Neuronal stem cell (in vitro differentiated cells): ENCODE measurements around the gene BRSK2.
A peak's percentile ranks its signal among the peaks of the same experiment; 100 is the strongest.

Experiments used
- DNase-seq: peaks from one replicate; pipeline ENCODE4 v3.0.0-alpha.2; 2013; ENCODE audit warnings: low spot score
- H2AFZ ChIP-seq: one replicate; pipeline ENCODE4 v1.6.1; 2013; ENCODE audit warnings: mild to moderate bottlenecking, low read length, inconsistent platforms
- H2AK5ac ChIP-seq: 2 replicates; pipeline ENCODE4 v1.6.1; 2013; ENCODE audit warnings: low read depth, mild to moderate bottlenecking, inconsistent platforms, low read length, moderate library complexity, mixed read lengths
- H2BK120ac ChIP-seq: 2 replicates; pipeline ENCODE4 v1.6.1; 2013; ENCODE audit warnings: low read depth, mild to moderate bottlenecking, inconsistent platforms, low read length, moderate library complexity, mixed read lengths
- H2BK12ac ChIP-seq: one replicate; pipeline ENCODE4 v1.6.1; 2013; ENCODE audit warnings: low read length, inconsistent platforms
- H2BK15ac ChIP-seq: 2 replicates; pipeline ENCODE4 v1.6.1; 2013; ENCODE audit warnings: mild to moderate bottlenecking, low read length, inconsistent platforms, mixed read lengths
- H2BK5ac ChIP-seq: one replicate; pipeline ENCODE4 v1.6.1; 2013; ENCODE audit warnings: inconsistent platforms, mild to moderate bottlenecking, low read length, moderate library complexity
- H3K14ac ChIP-seq: one replicate; pipeline ENCODE4 v1.6.1; 2013; ENCODE audit warnings: low read length, inconsistent platforms
- H3K18ac ChIP-seq: 2 replicates; pipeline ENCODE4 v1.6.1; 2013; ENCODE audit warnings: low read length, inconsistent platforms
- H3K23ac ChIP-seq: 2 replicates; pipeline ENCODE4 v1.6.1; 2013; ENCODE audit warnings: low read depth, mild to moderate bottlenecking, mixed read lengths, low read length, inconsistent platforms; ENCODE audit not compliant: poor library complexity
- H3K27ac ChIP-seq: replicated peaks from 3 replicates; pipeline ENCODE4 v1.5.1; 2013; ENCODE audit warnings: low read length, inconsistent platforms
- H3K27me3 ChIP-seq, 3 experiments: 2 replicates each; pipeline ENCODE4 v1.6.1; 2013; ENCODE audit warnings: low read length in 3 of 3, mild to moderate bottlenecking in 2 of 3, inconsistent platforms in 1 of 3, low read depth in 1 of 3, mixed read lengths in 1 of 3, moderate library complexity in 1 of 3; ENCODE audit not compliant: control insufficient read depth in 3 of 3, insufficient read depth in 3 of 3
- H3K36me3 ChIP-seq, 2 donors: replicated peaks in 1 of 2; 2 replicates each; pipeline ENCODE4 v1.6.1; 2013; ENCODE audit warnings: low read length in 2 of 2; ENCODE audit not compliant: control insufficient read depth in 2 of 2, insufficient read depth in 2 of 2
- H3K4ac ChIP-seq: 2 replicates; pipeline ENCODE4 v1.6.1; 2013; ENCODE audit warnings: inconsistent platforms, mild to moderate bottlenecking, low read length, moderate library complexity
- H3K4me1 ChIP-seq, 2 donors: 1 replicate in 1 of 2; 2 replicates in 1 of 2; pipeline ENCODE4 v1.6.1; 2013; ENCODE audit warnings: low read length in 2 of 2, low read depth in 1 of 2; ENCODE audit not compliant: control insufficient read depth in 2 of 2, insufficient read depth in 1 of 2
- H3K4me2 ChIP-seq: one replicate; pipeline ENCODE4 v1.6.1; 2013; ENCODE audit warnings: mild to moderate bottlenecking, low read length, inconsistent platforms; ENCODE audit not compliant: insufficient read depth, poor library complexity, severe bottlenecking
- H3K4me3 ChIP-seq, 2 donors: 2 replicates each; pipeline ENCODE4 v1.5.1; 2013; ENCODE audit warnings: low read length in 2 of 2, mild to moderate bottlenecking in 2 of 2, inconsistent platforms in 1 of 2, moderate library complexity in 1 of 2
- H3K79me1 ChIP-seq: one replicate; pipeline ENCODE4 v1.6.1; 2013; ENCODE audit warnings: low read depth, mild to moderate bottlenecking, inconsistent platforms, low read length, moderate library complexity
- H3K9ac ChIP-seq: one replicate; pipeline ENCODE4 v1.6.1; 2013; ENCODE audit warnings: mild to moderate bottlenecking, low read depth, low read length, inconsistent platforms; ENCODE audit not compliant: poor library complexity
- H3K9me3 ChIP-seq, 2 donors: replicated peaks in 1 of 2; 2 replicates each; pipeline versions ENCODE3 to v1.6.1; 2013; ENCODE audit warnings: low read length in 2 of 2, mild to moderate bottlenecking in 2 of 2, inconsistent platforms in 1 of 2, low read depth in 1 of 2, mixed read lengths in 1 of 2, moderate library complexity in 1 of 2; ENCODE audit not compliant: control insufficient read depth in 2 of 2, insufficient read depth in 1 of 2
- H4K8ac ChIP-seq: one replicate; pipeline ENCODE4 v1.6.1; 2013; ENCODE audit warnings: low read depth, mild to moderate bottlenecking, inconsistent platforms, low read length, moderate library complexity
- H4K91ac ChIP-seq: one replicate; pipeline ENCODE4 v1.6.1; 2013; ENCODE audit warnings: low read length, low read depth, mild to moderate bottlenecking, inconsistent platforms; ENCODE audit not compliant: poor library complexity
- WGBS, 2 donors: extraction: QIAGEN DNeasy Blood & Tissue Kit; methylation state at CpG; one replicate each; pipeline ENCODE4 v1.1.7; 2013; ENCODE audit warnings: missing lambda C conversion rate in 2 of 2, mixed read lengths in 1 of 2; ENCODE audit not compliant: insufficient read length in 2 of 2, insufficient replicate concordance in 1 of 2; ENCODE audit errors: extremely low coverage in 2 of 2; 5-methylcytosine and 5-hydroxymethylcytosine counted together

Gene BRSK2

DNA sequence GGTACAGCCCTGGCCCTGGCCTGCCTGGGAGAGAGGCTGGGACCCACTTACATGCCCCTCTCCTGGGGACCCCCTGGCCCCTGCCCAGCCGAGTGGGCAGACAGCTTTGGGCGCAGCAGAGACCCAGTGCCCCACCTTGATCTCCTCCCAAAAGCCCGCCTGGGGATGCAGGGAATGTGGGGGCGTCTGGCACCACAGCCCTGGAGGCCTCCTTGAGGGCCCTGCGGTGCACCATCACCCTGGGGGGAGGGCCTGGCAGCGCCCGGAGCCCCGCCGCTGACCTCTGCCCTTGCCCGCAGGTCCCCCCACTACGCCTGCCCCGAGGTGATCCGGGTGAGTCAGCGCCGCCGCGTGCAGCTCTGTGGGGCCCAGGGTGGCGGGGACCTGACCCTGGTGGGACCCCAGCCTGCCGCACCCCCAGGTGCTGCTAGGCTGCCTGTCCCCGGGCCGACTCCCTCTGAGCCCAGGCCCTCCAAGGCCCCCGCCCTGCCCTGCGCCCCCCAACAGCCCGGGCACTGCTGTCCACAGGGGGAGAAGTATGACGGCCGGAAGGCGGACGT lies 53.2 kb downstream of the BRSK2 start:
- no peak overlapping the region for H2AFZ ChIP-seq
- no peak overlapping the region for H2BK120ac ChIP-seq
- H3K14ac ChIP-seq = no peak overlapping the region
- H3K18ac ChIP-seq = peak overlapping the region; percentile 64
- H2BK5ac ChIP-seq = peak overlapping the region; percentile 82
- no CpG with 5 or more reads among the region's 28 CpGs for WGBS, 2 donors
- no peak overlapping the region for H3K4me2 ChIP-seq
- peaks cover 10 to 44% of the 10 kb centered on the region in 2 donors for H3K36me3 ChIP-seq
- H2BK12ac ChIP-seq = peak overlapping the region; percentile 58
- no peak overlapping the region for H3K27ac ChIP-seq
- H2BK15ac ChIP-seq = no peak overlapping the region
- H3K23ac ChIP-seq = peak overlapping the region; percentile 55
- H3K27me3 ChIP-seq = no peaks in the 10 kb centered on the region
- no peak overlapping the region for H3K9ac ChIP-seq
- no peaks in the 10 kb centered on the region for H3K9me3 ChIP-seq
- peaks cover 0 to 5% of the 10 kb centered on the region in 2 donors for H3K4me1 ChIP-seq
- no peak overlapping the region for H4K91ac ChIP-seq
- H3K4ac ChIP-seq = no peak overlapping the region
- H3K4me3 ChIP-seq = no peak overlapping the region
- H2AK5ac ChIP-seq = no peak overlapping the region
- peaks cover 1% of the 10 kb centered on the region for H3K79me1 ChIP-seq
- DNase-seq = no peak
- no peak overlapping the region for H4K8ac ChIP-seq

DNA sequence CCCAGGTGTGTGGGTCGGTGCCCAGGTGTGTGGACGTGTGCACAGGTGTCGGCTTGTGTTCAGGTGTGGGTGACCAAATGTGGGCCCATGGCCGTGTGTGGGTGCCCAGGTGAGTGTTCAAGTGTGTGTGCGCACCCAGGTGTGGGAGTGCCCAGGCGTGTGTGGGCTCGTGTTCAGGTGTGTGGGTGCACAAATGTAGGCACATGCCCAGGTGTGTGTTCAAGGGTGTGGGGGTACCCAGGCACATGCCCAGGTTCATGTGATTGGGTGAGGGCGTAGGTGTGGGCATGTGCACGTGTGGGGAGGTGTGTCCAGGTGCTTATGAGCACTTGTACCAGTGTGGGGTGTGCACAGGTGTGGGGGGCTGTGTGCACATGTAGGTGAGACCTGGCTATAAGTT lies 54.0 kb downstream of the BRSK2 start:
- no peak overlapping the region for H4K8ac ChIP-seq
- H2AFZ ChIP-seq = no peak overlapping the region
- no peak overlapping the region for H3K23ac ChIP-seq
- H2BK5ac ChIP-seq = no peak overlapping the region
- no peak overlapping the region for H2BK12ac ChIP-seq
- H3K4ac ChIP-seq = no peak overlapping the region
- no peak overlapping the region for H2BK120ac ChIP-seq
- peaks cover 10 to 49% of the 10 kb centered on the region in 2 donors for H3K36me3 ChIP-seq
- H3K9ac ChIP-seq = no peak overlapping the region
- H4K91ac ChIP-seq = no peak overlapping the region
- no peak overlapping the region for H3K4me2 ChIP-seq
- DNase-seq = no peak
- peaks cover 0 to 5% of the 10 kb centered on the region in 2 donors for H3K4me1 ChIP-seq
- no peak overlapping the region for H3K27ac ChIP-seq
- H2AK5ac ChIP-seq = no peak overlapping the region
- no peaks in the 10 kb centered on the region for H3K79me1 ChIP-seq
- WGBS, 2 donors = no CpG with 5 or more reads among the region's 9 CpGs
- peak overlapping the region; percentile 25 for H3K14ac ChIP-seq
- peak overlapping the region in 1 of 2 donors; percentile 1 for H3K4me3 ChIP-seq
- H3K9me3 ChIP-seq = no peaks in the 10 kb centered on the region
- H3K18ac ChIP-seq = no peak overlapping the region
- no peaks in the 10 kb centered on the region for H3K27me3 ChIP-seq
- H2BK15ac ChIP-seq = no peak overlapping the region

DNA sequence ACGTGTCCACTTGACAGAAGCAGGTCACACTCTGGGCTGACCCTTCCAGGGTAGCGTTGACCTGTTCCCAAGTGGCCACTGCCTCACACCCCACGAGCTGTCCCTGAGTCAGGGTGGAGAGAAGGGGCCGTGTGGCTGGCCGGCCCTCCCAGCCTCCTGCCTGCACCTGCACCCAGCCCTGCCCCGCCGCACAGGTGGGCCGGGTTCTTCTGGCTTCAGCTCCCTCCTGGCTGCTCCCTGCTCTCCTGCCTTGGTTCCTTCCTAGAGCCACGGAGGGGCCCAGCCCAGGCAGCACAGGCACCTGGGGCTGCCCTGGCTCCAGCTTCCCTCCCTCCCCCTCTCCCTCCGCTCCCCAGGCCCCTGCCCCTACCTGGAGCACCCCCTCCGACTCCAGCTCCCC lies 54.6 kb downstream of the BRSK2 start:
- Histone ChIP-seq H3K4ac (no peak overlapping the region), H3K4me1 (peaks cover 0 to 5% of the 10 kb centered on the region in 2 donors), H4K8ac (no peak overlapping the region), H2BK15ac (no peak overlapping the region), H3K9ac (no peak overlapping the region), H3K27ac (no peak overlapping the region), H3K14ac (no peak overlapping the region), H3K9me3 (no peaks in the 10 kb centered on the region), H3K23ac (peak overlapping the region; percentile 65), H3K27me3 (no peaks in the 10 kb centered on the region), H3K79me1 (no peaks in the 10 kb centered on the region), H2BK120ac (no peak overlapping the region), H3K36me3 (peaks cover 10 to 54% of the 10 kb centered on the region in 2 donors), H4K91ac (no peak overlapping the region), H3K4me2 (no peak overlapping the region), H2BK5ac (no peak overlapping the region), H3K18ac (no peak overlapping the region), H2AK5ac (no peak overlapping the region), H2BK12ac (no peak overlapping the region), H3K4me3 (no peak overlapping the region), H2AFZ (no peak overlapping the region)
- no CpG with 5 or more reads among the region's 11 CpGs for WGBS, 2 donors
- DNase-seq = no peak

DNA sequence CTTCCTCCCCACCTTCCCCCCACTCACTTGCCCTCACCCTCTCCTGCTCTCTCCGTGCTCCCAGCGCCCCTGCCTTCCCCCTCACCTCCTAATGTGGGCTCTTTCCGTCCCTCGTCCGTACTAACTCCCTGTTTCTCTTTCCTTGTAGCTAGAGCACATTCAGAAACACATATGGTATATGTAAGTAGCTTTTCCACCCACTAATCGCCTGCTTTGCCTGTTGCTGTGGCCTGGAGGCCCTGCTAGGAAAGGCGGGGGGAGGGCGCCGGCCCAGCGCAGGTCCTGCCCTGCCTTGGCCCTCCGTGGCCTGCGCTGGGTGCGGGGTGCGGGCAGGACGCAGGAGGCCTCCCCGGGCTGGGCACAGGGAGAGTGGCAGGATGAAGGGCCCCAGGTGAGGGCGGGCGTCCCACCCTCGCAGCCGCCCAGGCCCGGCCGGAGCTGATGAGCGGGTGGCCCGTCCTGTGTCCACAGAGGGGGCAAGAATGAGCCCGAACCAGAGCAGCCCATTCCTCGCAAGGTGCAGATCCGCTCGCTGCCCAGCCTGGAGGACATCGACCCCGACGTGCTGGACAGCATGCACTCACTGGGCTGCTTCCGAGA lies 55.2 kb downstream of the BRSK2 start:
- H3K27me3 ChIP-seq = no peaks in the 10 kb centered on the region
- no peak overlapping the region for H3K9ac ChIP-seq
- H3K79me1 ChIP-seq = peaks cover 2% of the 10 kb centered on the region
- H3K36me3 ChIP-seq = peaks cover 10 to 55% of the 10 kb centered on the region in 2 donors
- no peak overlapping the region for H3K4me2 ChIP-seq
- peak overlapping the region; percentile 65 for H3K23ac ChIP-seq
- H2BK15ac ChIP-seq = no peak overlapping the region
- no peak overlapping the region for H2AK5ac ChIP-seq
- H2BK5ac ChIP-seq = no peak overlapping the region
- H3K4ac ChIP-seq = no peak overlapping the region
- no peak overlapping the region for H4K91ac ChIP-seq
- no CpG with 5 or more reads among the region's 32 CpGs for WGBS, 2 donors
- no peak for DNase-seq
- H3K27ac ChIP-seq = no peak overlapping the region
- no peak overlapping the region for H2BK12ac ChIP-seq
- no peak overlapping the region for H2BK120ac ChIP-seq
- H3K4me1 ChIP-seq = peaks cover 0 to 5% of the 10 kb centered on the region in 2 donors
- H3K9me3 ChIP-seq = no peaks in the 10 kb centered on the region
- no peak overlapping the region for H3K14ac ChIP-seq
- H3K4me3 ChIP-seq = no peak overlapping the region
- no peak overlapping the region for H3K18ac ChIP-seq
- no peak overlapping the region for H4K8ac ChIP-seq
- H2AFZ ChIP-seq = no peak overlapping the region
